WTC11 (cell line): ENCODE data around the gene VEZT. TPM values are rescaled to one million over a fixed set of nuclear protein-coding genes. Genes with fewer than 3 reads are reported as not detected.

Experiments
- ATAC-seq: fragments of 200-7000 bp; cut with Tn5 transposase; 2 replicates; pipeline ENCODE4 v1.10.0; 2021; ENCODE audit warnings: mild to moderate bottlenecking, moderate library complexity
- CTCF ChIA-PET: fragments of 300-600 bp; sonication (Branson Sonifier 250); formaldehyde crosslinking; loops from one replicate; lab custom pipeline; 2021; ENCODE audit warnings: antibody characterized with exemption; lab: Charles Lee
- POLR2A ChIA-PET: fragments of 350-600 bp; sonication (Branson Sonifier 250); formaldehyde crosslinking; loops from one replicate; lab custom pipeline; 2021; ENCODE audit warnings: antibody characterized with exemption; lab: Charles Lee
- DNase-seq: peaks from one replicate; pipeline ENCODE4 v3.0.0; 2021; ENCODE audit warnings: low spot score
- H3K27ac Mint-ChIP-seq: 2 replicates; pipeline ENCODE4 v1.8.0; 2021; ENCODE audit warnings: mixed read lengths
- H3K27me3 Mint-ChIP-seq: 2 replicates; pipeline ENCODE4 v1.8.0; 2021; ENCODE audit warnings: low read depth, mild to moderate bottlenecking, moderate library complexity, mixed read lengths
- H3K36me3 Mint-ChIP-seq: 2 replicates; pipeline ENCODE4 v1.8.0; 2021; ENCODE audit warnings: mixed read lengths
- H3K4me1 Mint-ChIP-seq: 2 replicates; pipeline ENCODE4 v1.8.0; 2022; ENCODE audit warnings: mixed read lengths
- H3K4me3 Mint-ChIP-seq: 2 replicates; pipeline ENCODE4 v1.8.0; 2021; ENCODE audit warnings: mild to moderate bottlenecking, moderate library complexity, mixed read lengths
- H3K9me3 Mint-ChIP-seq: 2 replicates; pipeline ENCODE4 v1.8.0; 2021; ENCODE audit warnings: mixed read lengths
- AFF4 ChIP-seq: sonication (generic); formaldehyde crosslinking; IDR thresholded peaks from 2 replicates; pipeline ENCODE4 v1.8.1; 2023; ENCODE audit warnings: mild to moderate bottlenecking, missing genetic modification reagents, borderline replicate concordance
- AR ChIP-seq: fragments of 250-450 bp; sonication (Bioruptor Pico); IDR thresholded peaks from 2 replicates; pipeline ENCODE4 v1.9.0; 2021; ENCODE audit warnings: mild to moderate bottlenecking
- HMGA2 ChIP-seq: fragments of 250-450 bp; sonication (Bioruptor Pico); IDR thresholded peaks from 2 replicates; pipeline ENCODE4 v1.4.0; 2021; ENCODE audit warnings: mild to moderate bottlenecking, moderate library complexity
- OVOL2 ChIP-seq: fragments of 250-450 bp; sonication (Bioruptor Pico); IDR thresholded peaks from 2 replicates; pipeline ENCODE4 v1.9.0; 2021; ENCODE audit warnings: mild to moderate bottlenecking, borderline replicate concordance
- SMAD4 ChIP-seq: sonication (generic); formaldehyde crosslinking; IDR thresholded peaks from 2 replicates; pipeline ENCODE4 v1.8.0; 2022; ENCODE audit warnings: mild to moderate bottlenecking, missing genetic modification reagents
- ZBTB21 ChIP-seq: sonication (generic); formaldehyde crosslinking; IDR thresholded peaks from 2 replicates; pipeline ENCODE4 v1.8.1; 2023; ENCODE audit warnings: mild to moderate bottlenecking, missing genetic modification reagents, borderline replicate concordance
- ZNF425 ChIP-seq: fragments of 250-450 bp; sonication (Bioruptor Pico); conservative IDR thresholded peaks from 2 replicates; pipeline ENCODE4 v1.9.0; 2021; ENCODE audit warnings: mild to moderate bottlenecking
- ZNF671 ChIP-seq: fragments of 250-450 bp; sonication (Bioruptor Pico); IDR thresholded peaks from 2 replicates; pipeline ENCODE4 v1.8.0; 2021; ENCODE audit warnings: mild to moderate bottlenecking
- total RNA-seq: library from RNA; stranded (reverse); gene quantifications from 3 replicates; pipeline ENCODE4 v1.2.3, GENCODE V29; 2021
- TF ChIP-seq, protein P1 (sequence below): fragments of 200-600 bp; IDR thresholded peaks from 2 replicates; pipeline ENCODE4 v1.8.0; 2022; ENCODE audit warnings: antibody characterized with exemption
- TF ChIP-seq, protein P2 (sequence below): sonication (generic); formaldehyde crosslinking; IDR thresholded peaks from 2 replicates; pipeline ENCODE4 v1.8.1; 2022; ENCODE audit warnings: missing genetic modification reagents, borderline replicate concordance
- TF ChIP-seq, protein P3 (sequence below): sonication (generic); formaldehyde crosslinking; IDR thresholded peaks from 2 replicates; pipeline ENCODE4 v1.8.1; 2023; ENCODE audit warnings: mild to moderate bottlenecking, missing genetic modification reagents

VEZT gene
- total RNA-seq, 1 experiment from 2014 or later, result 54.5 TPM

GRCh38 chr12:95339086-95339788, 121.6 kb downstream of the VEZT start:
- ChIA-PET POLR2A (no interaction called here), CTCF (no interaction called here)
- no peaks in the 10 kb centered on the region for H3K36me3 Mint-ChIP-seq
- no peaks in the 10 kb centered on the region for H3K27me3 Mint-ChIP-seq
- peaks cover 10% of the 10 kb centered on the region for H3K4me1 Mint-ChIP-seq
- H3K4me3 Mint-ChIP-seq, result no peak overlapping the region
- no peak for TF ChIP-seq ZBTB21 (CRISPR knock-in tag)
- TF ChIP-seq, protein P1, sequence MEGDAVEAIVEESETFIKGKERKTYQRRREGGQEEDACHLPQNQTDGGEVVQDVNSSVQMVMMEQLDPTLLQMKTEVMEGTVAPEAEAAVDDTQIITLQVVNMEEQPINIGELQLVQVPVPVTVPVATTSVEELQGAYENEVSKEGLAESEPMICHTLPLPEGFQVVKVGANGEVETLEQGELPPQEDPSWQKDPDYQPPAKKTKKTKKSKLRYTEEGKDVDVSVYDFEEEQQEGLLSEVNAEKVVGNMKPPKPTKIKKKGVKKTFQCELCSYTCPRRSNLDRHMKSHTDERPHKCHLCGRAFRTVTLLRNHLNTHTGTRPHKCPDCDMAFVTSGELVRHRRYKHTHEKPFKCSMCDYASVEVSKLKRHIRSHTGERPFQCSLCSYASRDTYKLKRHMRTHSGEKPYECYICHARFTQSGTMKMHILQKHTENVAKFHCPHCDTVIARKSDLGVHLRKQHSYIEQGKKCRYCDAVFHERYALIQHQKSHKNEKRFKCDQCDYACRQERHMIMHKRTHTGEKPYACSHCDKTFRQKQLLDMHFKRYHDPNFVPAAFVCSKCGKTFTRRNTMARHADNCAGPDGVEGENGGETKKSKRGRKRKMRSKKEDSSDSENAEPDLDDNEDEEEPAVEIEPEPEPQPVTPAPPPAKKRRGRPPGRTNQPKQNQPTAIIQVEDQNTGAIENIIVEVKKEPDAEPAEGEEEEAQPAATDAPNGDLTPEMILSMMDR, result no peak
- TF ChIP-seq AR (CRISPR knock-in tag), result no peak
- TF ChIP-seq OVOL2 (CRISPR knock-in tag), result no peak
- TF ChIP-seq ZNF425, result no peak
- no peak for TF ChIP-seq AFF4 (CRISPR knock-in tag)
- TF ChIP-seq, protein P2, sequence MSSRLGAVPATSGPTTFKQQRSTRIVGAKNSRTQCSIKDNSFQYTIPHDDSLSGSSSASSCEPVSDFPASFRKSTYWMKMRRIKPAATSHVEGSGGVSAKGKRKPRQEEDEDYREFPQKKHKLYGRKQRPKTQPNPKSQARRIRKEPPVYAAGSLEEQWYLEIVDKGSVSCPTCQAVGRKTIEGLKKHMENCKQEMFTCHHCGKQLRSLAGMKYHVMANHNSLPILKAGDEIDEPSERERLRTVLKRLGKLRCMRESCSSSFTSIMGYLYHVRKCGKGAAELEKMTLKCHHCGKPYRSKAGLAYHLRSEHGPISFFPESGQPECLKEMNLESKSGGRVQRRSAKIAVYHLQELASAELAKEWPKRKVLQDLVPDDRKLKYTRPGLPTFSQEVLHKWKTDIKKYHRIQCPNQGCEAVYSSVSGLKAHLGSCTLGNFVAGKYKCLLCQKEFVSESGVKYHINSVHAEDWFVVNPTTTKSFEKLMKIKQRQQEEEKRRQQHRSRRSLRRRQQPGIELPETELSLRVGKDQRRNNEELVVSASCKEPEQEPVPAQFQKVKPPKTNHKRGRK (CRISPR knock-in tag), result no peak
- no peak for TF ChIP-seq ZNF671 (CRISPR knock-in tag)
- no peak for TF ChIP-seq SMAD4 (CRISPR knock-in tag)
- TF ChIP-seq, protein P3, sequence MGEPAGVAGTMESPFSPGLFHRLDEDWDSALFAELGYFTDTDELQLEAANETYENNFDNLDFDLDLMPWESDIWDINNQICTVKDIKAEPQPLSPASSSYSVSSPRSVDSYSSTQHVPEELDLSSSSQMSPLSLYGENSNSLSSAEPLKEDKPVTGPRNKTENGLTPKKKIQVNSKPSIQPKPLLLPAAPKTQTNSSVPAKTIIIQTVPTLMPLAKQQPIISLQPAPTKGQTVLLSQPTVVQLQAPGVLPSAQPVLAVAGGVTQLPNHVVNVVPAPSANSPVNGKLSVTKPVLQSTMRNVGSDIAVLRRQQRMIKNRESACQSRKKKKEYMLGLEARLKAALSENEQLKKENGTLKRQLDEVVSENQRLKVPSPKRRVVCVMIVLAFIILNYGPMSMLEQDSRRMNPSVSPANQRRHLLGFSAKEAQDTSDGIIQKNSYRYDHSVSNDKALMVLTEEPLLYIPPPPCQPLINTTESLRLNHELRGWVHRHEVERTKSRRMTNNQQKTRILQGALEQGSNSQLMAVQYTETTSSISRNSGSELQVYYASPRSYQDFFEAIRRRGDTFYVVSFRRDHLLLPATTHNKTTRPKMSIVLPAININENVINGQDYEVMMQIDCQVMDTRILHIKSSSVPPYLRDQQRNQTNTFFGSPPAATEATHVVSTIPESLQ, result no peak
- TF ChIP-seq HMGA2 (CRISPR knock-in tag), result no peak
- TF ChIP-seq, all 79 proteins: peak for 0
- H3K9me3 Mint-ChIP-seq, result no peaks in the 10 kb centered on the region
- ATAC-seq (no peak), DNase-seq (no peak)
- H3K27ac Mint-ChIP-seq, result no peak overlapping the region
